ENCODE data around the gene FAM25C.
"Not testable (repeated sequence)": the region's sequence is repeated elsewhere in the genome, so short reads cannot be mapped to it uniquely, and the experiment has no call there.

The FAM25C gene

DNA sequence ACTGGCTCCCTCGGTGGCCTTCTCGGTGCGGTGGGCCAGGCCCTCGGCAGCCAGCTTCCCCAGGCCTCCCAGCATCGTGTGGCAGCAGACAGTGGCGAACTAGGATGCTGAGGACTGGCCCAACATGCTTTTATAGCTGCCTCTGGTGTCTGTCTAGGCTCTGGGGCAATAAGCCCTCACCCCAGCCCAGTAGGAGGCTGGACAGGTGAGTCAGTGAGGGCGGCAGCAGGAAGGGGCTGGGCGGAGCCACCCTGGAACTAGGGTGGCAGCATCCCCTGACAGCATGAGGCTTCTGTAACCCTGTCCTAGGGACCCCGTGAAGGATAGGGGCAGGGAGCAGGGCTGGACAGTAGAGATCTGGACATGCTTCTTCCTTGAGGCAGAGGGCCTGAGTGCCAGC lies at the start of gene FAM25C:
Gene FAM25C (minus strand): TSS at position 101 of the 400 bp plus-strand sequence. CDS start 26 bp downstream, at position 75.
- DNase-seq (ENCODE audit: low spot score) = not testable (repeated sequence)

GRCh38 chr10:48044557-48044956 lies 45.0 kb upstream of the FAM25C start:
- not testable (repeated sequence) for DNase-seq (ENCODE audit: low spot score)

DNA sequence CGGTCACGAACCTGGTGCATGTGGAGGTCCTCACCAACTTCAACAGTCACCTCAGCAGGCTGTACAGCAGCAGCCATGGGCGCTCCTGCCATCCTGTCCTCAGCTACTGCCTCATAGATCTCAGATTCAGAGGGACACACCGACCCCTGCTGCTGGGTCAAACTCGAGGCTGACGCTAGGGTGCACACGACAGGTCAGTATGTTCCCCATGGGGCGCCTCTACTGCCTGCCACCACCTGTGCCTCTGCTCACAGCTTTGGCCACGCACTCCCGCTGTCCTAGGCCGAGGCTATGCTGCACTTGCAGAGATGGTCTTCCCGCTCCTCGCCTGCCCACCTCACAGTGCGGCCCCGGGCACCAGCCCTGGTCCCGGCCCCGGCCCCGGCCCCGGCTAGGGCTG lies 31.8 kb upstream of the FAM25C start:
- not testable (repeated sequence) for DNase-seq (ENCODE audit: low spot score)

- not testable (repeated sequence) for DNase-seq (ENCODE audit: low spot score)
Observed at GRCh38 chr10:48002306-48002705, 2.7 kb upstream of the FAM25C start.

GRCh38 chr10:47994045-47994444 lies 5.5 kb downstream of the FAM25C start:
- DNase-seq (ENCODE audit: low spot score) = not testable (repeated sequence)

GRCh38 chr10:47992560-47992959 lies 7.0 kb downstream of the FAM25C start:
- not testable (repeated sequence) for DNase-seq (ENCODE audit: low spot score)

DNA sequence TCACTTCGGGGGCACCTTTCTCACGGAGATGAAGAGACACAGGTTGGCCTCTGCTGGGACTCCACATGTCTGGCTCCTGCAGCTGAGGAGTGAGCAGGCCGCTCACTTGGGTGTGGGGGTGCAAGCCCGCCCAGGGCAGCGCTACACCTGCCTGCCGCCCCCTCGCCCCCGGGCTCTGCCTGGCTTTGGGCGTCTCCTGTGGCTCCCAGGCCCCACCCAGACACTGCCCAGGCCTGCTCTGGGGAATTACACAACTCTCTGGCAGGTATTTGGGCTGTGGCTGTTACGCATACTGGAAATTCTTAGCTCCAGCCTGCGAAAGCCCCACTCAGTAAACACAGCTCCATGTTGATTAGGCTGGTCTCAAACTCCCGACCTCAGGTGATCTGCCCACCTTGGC lies 7.9 kb downstream of the FAM25C start:
- not testable (repeated sequence) for DNase-seq (ENCODE audit: low spot score)

DNA sequence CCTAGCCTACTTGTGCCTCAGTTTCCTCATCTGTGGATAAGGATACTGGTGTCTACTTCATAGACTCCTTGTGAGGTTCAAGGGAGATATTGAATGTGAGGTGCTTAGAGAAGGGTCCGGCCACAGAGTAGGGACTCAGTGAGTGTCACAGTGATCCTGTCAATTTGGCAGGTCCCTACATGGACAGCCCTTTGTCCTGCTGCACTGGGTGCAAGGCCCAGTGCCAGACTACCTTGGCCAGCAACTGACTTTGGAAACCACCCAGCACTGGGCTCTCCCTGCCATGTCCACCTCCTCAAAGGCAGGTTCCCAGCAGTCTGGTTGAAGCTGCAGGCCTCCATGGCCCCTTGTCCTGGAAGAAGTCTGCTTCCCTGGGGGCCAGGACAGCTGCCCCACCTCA lies 9.5 kb downstream of the FAM25C start:
- not testable (repeated sequence) for DNase-seq (ENCODE audit: low spot score)

DNA sequence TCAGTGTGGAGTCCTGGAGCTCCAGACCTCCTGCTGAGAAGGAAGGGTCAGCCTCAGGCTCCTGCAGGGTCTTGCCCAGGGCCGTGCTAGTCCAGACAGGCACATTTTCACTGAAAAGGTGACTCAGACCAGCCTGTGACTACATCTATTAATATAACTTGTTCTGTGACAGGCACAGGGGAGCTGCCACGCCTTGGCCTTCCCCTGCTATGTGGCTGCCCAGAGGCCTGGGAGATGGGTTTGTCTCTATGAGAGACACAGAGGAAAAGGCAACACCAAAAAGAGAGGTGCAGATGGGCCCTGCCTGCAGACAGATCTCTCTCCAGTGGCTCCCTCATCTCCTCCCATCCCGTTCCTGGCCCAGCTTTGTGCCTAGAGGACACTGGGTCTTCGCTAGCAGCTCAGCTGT lies 10.0 kb downstream of the FAM25C start:
- not testable (repeated sequence) for DNase-seq (ENCODE audit: low spot score)

- not testable (repeated sequence) for DNase-seq (ENCODE audit: low spot score)
Observed at GRCh38 chr10:47988718-47989541, 10.7 kb downstream of the FAM25C start.

GRCh38 chr10:47987952-47988351 lies 11.6 kb downstream of the FAM25C start:
- DNase-seq (ENCODE audit: low spot score) = not testable (repeated sequence)

DNA sequence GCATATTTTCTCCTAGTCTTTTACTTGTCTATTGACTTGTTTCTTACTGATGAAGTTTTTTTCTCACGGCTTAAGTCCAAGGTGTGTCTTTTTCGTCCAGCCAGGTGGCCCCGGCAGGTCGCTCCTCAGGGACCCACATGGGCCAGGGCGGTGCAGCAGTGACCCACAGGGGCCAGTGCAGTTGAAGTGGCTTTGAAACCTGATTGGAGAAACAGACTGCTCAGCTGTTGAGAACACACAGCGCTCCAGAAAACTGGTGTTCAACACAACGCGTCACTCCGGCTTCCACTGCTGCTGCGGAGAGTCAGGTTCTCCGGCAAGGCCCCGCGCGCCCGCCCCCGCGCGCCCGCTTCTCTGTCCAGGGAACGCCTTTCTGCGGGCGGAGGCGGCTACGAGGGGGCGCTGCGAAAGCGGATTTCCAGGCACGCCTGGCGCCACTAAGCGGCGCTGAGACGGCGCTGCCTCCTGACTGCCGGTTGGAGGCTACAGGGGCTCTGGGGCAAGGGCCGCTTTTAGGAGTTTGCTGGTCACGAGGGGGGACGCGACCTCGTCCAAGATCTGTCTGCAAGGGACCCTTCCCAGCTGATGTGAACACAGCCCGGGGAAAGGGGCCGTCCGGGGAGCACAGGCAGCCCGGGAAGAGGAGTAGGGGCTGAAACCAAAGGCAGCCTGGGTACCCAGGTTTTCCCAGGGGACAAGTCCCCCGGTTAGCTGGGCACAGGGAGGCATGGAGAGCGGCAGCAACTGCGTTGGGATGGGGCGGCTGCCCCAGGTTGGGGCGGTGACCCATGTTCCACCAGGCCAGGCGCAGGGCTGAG lies 13.0 kb downstream of the FAM25C start:
- DNase-seq (ENCODE audit: low spot score) = not testable (repeated sequence)

GRCh38 chr10:47975409-47975808 lies 24.2 kb downstream of the FAM25C start:
- DNase-seq (ENCODE audit: low spot score) = not testable (repeated sequence)

DNA sequence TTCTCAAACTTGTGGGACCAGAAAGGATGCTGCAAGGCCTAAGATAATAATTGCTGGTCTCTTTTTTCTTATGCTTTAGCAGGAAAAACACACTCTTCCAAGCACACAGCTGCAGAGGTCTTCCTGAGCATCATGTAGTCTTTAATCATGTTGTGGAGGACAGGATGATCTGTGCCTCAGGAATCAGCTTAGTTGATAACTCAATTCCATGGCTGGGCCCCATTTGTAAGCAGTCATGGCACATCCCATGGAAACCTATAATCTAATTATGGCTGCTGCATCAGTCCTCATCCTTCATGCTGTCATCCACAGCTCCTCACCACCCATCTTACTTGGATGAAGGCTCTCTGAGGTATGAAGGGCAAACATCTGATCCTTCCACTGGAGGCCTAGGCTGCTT lies 26.5 kb downstream of the FAM25C start:
- DNase-seq (ENCODE audit: low spot score) = not testable (repeated sequence)

DNA sequence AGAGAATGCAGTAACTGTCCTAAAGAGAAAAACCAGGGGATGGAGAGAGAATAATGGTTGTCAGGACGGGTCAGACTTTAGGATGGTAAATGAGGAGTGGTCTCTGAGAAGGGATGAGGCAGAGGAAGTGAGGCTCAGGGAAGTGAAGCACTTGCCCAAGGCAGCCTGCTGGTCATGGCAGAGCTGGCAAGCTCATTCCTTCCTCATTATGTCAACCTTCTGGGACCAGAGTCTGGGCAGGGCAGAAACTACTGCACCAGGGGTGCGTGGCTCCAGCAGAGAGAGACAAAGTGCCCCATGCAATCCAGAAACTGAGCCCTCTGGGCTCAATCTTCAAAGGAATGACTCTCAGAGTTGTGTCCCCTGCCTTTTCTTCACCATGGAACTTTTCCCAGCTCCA lies 27.5 kb downstream of the FAM25C start:
- not testable (repeated sequence) for DNase-seq (ENCODE audit: low spot score)

DNA sequence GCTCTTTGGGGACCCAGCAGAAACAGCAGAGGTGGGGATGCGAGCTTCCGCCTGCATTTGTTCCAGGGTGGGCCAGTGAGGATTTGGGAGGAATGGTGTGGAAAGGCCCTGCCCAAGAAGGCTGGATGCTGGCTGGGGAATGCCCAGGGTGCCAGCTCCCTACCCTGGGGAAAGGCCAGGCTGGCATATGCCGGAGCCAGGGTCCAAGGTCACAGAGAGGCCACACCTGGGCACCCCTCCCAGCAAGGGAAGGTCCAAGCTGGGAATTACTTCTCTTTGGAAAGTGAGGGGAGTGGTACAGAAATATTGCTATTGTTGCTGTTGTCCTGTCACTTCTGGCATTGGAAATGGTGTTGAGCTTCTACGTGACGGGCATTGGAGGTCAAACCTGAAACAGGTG lies 28.0 kb downstream of the FAM25C start:
- not testable (repeated sequence) for DNase-seq (ENCODE audit: low spot score)

GRCh38 chr10:47970047-47970446 lies 29.5 kb downstream of the FAM25C start:
- not testable (repeated sequence) for DNase-seq (ENCODE audit: low spot score)

DNA sequence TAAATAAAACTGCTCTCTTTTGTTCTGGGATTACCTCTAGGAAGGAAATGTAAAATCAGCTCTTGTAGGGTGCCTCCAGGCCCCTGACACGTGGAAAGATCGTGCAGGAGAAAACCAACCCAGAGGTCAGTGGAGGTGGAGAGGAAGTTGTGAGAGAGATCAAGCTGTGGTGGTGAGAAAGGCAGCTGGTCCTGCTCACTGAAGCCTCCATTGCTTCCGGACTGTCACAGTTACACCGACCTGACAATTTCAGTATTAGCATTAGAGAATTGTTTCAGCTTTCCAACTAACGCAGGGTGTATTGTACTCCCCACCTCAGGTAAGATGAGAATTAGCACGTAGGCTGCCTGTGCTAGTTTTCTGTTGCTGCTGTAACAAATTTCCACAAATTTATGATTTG lies 30.6 kb downstream of the FAM25C start:
- DNase-seq (ENCODE audit: low spot score) = not testable (repeated sequence)

- DNase-seq (ENCODE audit: low spot score) = not testable (repeated sequence)
Observed at GRCh38 chr10:47964280-47965063, 35.1 kb downstream of the FAM25C start.

- DNase-seq (ENCODE audit: low spot score) = not testable (repeated sequence)
Observed at GRCh38 chr10:47962785-47963184, 36.8 kb downstream of the FAM25C start.

DNA sequence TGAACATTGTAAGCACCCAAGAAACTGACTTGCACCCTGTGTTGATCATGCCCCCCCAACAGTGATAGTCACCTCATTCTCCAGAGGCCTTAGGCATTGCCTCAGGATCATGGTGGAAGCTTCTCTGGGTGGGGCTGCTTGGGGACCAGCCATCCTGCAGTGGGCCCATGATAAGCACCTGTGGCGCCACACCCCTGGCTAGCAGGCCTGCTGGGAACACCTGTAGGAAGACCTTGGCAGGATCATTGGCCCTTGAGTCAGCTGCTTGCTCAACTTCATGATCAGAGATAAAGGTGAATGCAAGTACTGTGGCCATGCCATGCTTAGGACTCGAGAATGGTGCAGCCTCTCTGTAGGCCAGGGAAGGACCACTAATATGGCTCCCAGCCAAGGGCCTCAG lies 38.9 kb downstream of the FAM25C start:
- not testable (repeated sequence) for DNase-seq (ENCODE audit: low spot score)

DNA sequence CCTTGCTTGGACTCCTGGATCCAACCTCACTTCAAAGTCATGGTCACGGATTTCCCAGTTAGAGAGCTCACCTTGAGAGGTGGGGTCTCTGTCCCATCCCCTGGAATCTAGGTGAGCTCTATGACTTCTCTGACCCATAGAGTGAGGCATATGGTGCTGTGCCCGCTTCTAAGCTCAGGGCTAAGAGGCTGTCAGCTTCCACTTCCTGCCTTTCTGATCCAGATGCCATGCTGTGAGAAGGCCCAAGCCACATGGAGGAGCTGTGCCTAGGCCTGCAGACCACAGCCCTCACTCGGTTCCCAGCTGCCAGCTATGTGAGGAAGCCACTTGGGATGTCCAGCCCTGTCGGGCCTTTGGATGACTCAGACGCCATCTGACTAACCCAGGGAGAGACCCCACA lies 39.9 kb downstream of the FAM25C start:
- not testable (repeated sequence) for DNase-seq (ENCODE audit: low spot score)
